Measurements from ENCODE around the gene TMEM42. TPM values are rescaled to one million over a fixed set of nuclear protein-coding genes. Genes with fewer than 3 reads are reported as not detected.

The TMEM42 gene
- total RNA-seq, 4 donors from 2014 or later: 6.5 to 15.2 (median 10.8) TPM

DNA sequence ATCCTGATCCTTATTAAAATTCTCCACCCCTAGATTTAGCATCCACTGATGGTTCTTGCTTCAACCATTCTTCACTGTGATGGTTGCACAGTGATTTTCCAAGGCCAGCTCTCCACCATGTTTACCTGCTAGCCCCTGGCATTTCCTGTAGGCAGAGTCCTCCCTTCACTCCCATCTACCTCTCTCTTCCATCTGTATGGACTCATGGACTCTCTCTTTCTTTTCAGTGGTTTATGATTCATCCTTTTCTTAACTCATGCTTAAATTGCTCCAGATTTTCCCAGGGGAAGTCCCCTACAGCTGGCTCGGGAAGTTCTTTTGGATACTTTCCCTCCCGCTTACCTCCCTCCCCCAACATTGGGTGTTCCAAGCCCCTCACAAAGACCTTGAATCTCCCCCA is 31.4 kb downstream of the TMEM42 start:
- TF ChIP-seq POLR2A (IDR thresholded peaks at IDR 0.05; ENCODE audit: low read depth): no peak
- no peak for TF ChIP-seq POLR2AphosphoS5 (IDR thresholded peaks at IDR 0.05)
- TF ChIP-seq, protein P1, sequence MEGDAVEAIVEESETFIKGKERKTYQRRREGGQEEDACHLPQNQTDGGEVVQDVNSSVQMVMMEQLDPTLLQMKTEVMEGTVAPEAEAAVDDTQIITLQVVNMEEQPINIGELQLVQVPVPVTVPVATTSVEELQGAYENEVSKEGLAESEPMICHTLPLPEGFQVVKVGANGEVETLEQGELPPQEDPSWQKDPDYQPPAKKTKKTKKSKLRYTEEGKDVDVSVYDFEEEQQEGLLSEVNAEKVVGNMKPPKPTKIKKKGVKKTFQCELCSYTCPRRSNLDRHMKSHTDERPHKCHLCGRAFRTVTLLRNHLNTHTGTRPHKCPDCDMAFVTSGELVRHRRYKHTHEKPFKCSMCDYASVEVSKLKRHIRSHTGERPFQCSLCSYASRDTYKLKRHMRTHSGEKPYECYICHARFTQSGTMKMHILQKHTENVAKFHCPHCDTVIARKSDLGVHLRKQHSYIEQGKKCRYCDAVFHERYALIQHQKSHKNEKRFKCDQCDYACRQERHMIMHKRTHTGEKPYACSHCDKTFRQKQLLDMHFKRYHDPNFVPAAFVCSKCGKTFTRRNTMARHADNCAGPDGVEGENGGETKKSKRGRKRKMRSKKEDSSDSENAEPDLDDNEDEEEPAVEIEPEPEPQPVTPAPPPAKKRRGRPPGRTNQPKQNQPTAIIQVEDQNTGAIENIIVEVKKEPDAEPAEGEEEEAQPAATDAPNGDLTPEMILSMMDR (IDR thresholded peaks at IDR 0.05): no peak
- TF ChIP-seq EP300 (IDR thresholded peaks at IDR 0.05): no peak
- intact Hi-C loops (cut with DNase I): no loop called here
- H3K27me3 ChIP-seq: no peaks in the 10 kb centered on the region
- no peak overlapping the region for H3K27ac ChIP-seq (replicated peaks in 1 of 4)
- no peaks in the 10 kb centered on the region for H3K36me3 ChIP-seq
- no peak for DNase-seq (ENCODE audit: extremely low spot score)
- H3K4me3 ChIP-seq: no peak overlapping the region
- 56% methylated on average over 2 of the region's 2 CpGs for WGBS
- no peaks in the 10 kb centered on the region for H3K4me1 ChIP-seq
- no peaks in the 10 kb centered on the region for H3K9me3 ChIP-seq

DNA sequence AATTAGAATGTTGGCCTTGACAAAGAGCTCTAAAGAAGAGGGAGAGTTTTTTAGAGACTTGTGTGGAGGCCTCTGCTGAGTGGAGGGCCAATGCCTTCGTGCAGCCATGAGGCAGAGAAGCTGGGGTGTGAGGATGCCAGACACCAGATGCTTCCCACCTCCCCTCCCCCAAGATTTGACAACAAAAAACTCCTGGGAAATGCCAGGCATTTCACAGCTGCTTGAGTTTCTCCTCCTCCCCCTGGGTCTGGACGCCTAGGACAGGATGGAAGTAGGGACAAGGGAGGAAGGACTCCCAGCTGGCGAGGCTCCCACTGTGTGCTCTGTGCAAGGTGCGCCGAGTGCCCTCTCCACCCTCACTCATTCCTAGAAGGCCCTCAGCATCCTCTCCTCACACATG is 32.8 kb downstream of the TMEM42 start:
- Histone ChIP-seq H3K4me1 (no peaks in the 10 kb centered on the region), H3K27me3 (peaks cover 0 to 12% (median 2%) of the 10 kb centered on the region in 4 donors), H3K27ac (replicated peaks in 1 of 4) (no peak overlapping the region), H3K9me3 (no peaks in the 10 kb centered on the region), H3K36me3 (no peaks in the 10 kb centered on the region), H3K4me3 (no peak overlapping the region)
- TF ChIP-seq, protein P1 (IDR thresholded peaks at IDR 0.05): no peak
- no peak for TF ChIP-seq POLR2AphosphoS5 (IDR thresholded peaks at IDR 0.05)
- TF ChIP-seq POLR2A (IDR thresholded peaks at IDR 0.05; ENCODE audit: low read depth): no peak
- no peak for TF ChIP-seq EP300 (IDR thresholded peaks at IDR 0.05)
- no peak for DNase-seq (ENCODE audit: extremely low spot score)
- WGBS: 52% methylated on average over 4 of the region's 5 CpGs
- intact Hi-C loops (cut with DNase I): no loop called here

DNA sequence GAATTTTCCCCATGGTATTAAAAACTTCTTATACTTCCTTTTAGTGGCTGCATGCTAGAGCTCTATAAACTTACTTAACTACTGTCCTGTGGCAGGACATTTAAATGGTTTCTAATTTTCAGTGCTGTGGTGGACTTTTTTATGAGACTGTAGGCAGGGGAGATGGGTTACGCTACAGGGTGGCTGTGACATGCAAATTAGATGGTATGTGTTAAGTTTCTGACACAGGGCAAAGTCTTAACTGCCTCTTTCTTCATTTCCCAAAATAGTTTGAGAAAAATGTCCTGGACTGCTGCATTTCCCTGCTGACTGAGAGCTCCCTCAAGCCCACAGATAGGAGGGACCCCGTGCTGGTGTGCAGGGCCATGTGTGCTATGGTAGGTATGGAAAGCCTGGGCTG is 34.7 kb downstream of the TMEM42 start:
- H3K36me3 ChIP-seq: no peaks in the 10 kb centered on the region
- WGBS: 85% methylated on average over 2 of the region's 2 CpGs
- H3K27ac ChIP-seq (replicated peaks in 1 of 4): no peak overlapping the region
- no peaks in the 10 kb centered on the region for H3K4me1 ChIP-seq
- intact Hi-C loops (cut with DNase I): no loop called here
- DNase-seq (ENCODE audit: extremely low spot score): no peak
- TF ChIP-seq, protein P1 (IDR thresholded peaks at IDR 0.05): no peak
- no peak for TF ChIP-seq POLR2AphosphoS5 (IDR thresholded peaks at IDR 0.05)
- no peak for TF ChIP-seq POLR2A (IDR thresholded peaks at IDR 0.05; ENCODE audit: low read depth)
- TF ChIP-seq EP300 (IDR thresholded peaks at IDR 0.05): no peak
- no peak overlapping the region for H3K4me3 ChIP-seq
- peaks cover 0 to 20% (median 2%) of the 10 kb centered on the region in 4 donors for H3K27me3 ChIP-seq
- H3K9me3 ChIP-seq: no peaks in the 10 kb centered on the region

DNA sequence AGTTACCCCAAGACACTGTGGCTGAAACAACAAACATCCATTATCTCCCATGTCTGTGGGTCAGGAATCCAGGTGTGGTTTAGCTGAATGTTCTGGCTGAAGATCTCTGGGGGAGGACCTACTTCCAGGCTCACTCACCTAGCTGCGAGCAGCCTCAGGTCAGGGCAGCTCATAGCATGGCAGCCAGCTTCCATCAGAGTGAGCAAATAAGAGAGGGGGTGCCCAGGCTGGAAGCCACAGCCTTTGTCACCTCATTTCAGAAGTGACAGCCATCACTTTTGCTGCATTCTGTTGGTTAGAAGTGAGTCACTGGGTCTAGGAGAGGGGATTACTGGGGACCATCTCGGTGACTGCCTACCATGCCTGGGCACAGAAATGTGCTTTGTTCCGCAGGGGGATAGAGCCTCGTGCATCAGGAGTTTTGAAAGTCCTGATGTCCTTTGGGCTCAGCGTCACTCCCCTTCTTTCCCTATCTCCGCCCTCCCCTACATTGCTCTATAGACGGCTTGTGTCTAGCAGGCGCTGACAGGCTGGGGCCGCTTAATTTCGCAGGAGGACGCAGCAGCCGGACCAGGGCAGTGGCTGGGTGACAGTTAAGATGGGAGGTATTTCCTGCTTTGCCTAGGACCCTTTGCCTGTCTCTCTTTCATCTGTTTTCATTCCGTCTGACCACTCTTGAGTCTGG is 38.1 kb downstream of the TMEM42 start:
- Histone ChIP-seq H3K4me3 (no peak overlapping the region), H3K27ac (replicated peaks in 1 of 4) (no peak overlapping the region), H3K27me3 (peaks cover 0 to 20% (median 2%) of the 10 kb centered on the region in 4 donors), H3K9me3 (no peaks in the 10 kb centered on the region), H3K4me1 (no peaks in the 10 kb centered on the region), H3K36me3 (no peaks in the 10 kb centered on the region)
- TF ChIP-seq EP300 (IDR thresholded peaks at IDR 0.05) (no peak), POLR2A (IDR thresholded peaks at IDR 0.05; ENCODE audit: low read depth) (no peak), POLR2AphosphoS5 (IDR thresholded peaks at IDR 0.05) (no peak)
- TF ChIP-seq, protein P1 (IDR thresholded peaks at IDR 0.05): no peak
- WGBS: 45% methylated on average over 7 of the region's 13 CpGs
- DNase-seq (ENCODE audit: extremely low spot score): no peak
- intact Hi-C loops (cut with DNase I): no loop called here

DNA sequence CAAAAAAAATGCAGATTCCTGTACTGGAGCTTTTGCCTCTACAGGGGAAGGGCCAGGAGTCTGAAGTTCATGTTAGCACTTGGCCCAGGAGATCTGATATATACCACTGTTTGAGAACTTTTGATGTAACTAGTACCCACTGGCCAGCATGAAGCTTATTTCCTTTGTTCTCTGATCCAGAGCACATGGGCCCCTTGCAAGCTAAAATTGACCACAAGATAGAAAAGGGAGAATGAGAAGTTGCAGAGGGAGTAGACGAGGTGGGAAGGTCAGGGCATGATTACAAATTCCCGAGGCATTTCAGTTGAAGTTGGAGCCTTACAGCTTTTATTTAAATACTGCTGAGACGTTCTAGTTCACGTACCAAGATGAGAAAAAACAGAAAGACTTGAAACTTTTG is 40.9 kb downstream of the TMEM42 start:
- no peak for DNase-seq (ENCODE audit: extremely low spot score)
- Histone ChIP-seq H3K36me3 (no peaks in the 10 kb centered on the region), H3K4me3 (no peak overlapping the region), H3K9me3 (no peaks in the 10 kb centered on the region), H3K4me1 (no peaks in the 10 kb centered on the region), H3K27me3 (peaks cover 0 to 26% (median 2%) of the 10 kb centered on the region in 4 donors), H3K27ac (replicated peaks in 1 of 4) (no peak overlapping the region)
- TF ChIP-seq, protein P1 (IDR thresholded peaks at IDR 0.05): no peak
- TF ChIP-seq POLR2A (IDR thresholded peaks at IDR 0.05; ENCODE audit: low read depth): no peak
- no peak for TF ChIP-seq POLR2AphosphoS5 (IDR thresholded peaks at IDR 0.05)
- no peak for TF ChIP-seq EP300 (IDR thresholded peaks at IDR 0.05)
- 42% methylated on average over 4 of the region's 4 CpGs for WGBS
- intact Hi-C loops (cut with DNase I): no loop called here

Measured in esophagus muscularis mucosa (tissue), 4 donors.